HEK293 (cell line): ENCODE measurements around the gene PARL.

Experiments
- CTCF ChIA-PET: fragments of 350-600 bp; formaldehyde crosslinking; extraction: SDS; loops from one replicate; lab custom pipeline; 2021; ENCODE audit warnings: antibody characterized with exemption; lab: Yijun Ruan, JAX
- POLR2A ChIA-PET: fragments of 300-600 bp; formaldehyde crosslinking; extraction: SDS; loops from one replicate; lab custom pipeline; 2020; ENCODE audit warnings: antibody characterized with exemption, inconsistent platforms; lab: Yijun Ruan, JAX
- H3K27ac ChIP-seq: fragments of 200-500 bp; sonication (Bioruptor generic); 2 replicates; pipeline ENCODE4 v1.5.1; 2014; ENCODE audit warnings: low read depth, low read length, control low read depth, inconsistent platforms; ENCODE audit errors: extremely low read depth
- H3K36me3 ChIP-seq, 2 experiments: fragments of 200-500 bp in 1 of 2; sonication (Bioruptor generic) in 1 of 2; 1 replicate in 1 of 2; 2 replicates in 1 of 2; pipeline ENCODE4 v1.5.1; 2014 to 2017; ENCODE audit warnings: inconsistent platforms in 2 of 2, low read length in 2 of 2; ENCODE audit not compliant: control insufficient read depth in 2 of 2, insufficient read depth in 1 of 2
- H3K4me1 ChIP-seq: fragments of 200-500 bp; sonication (Bioruptor generic); 2 replicates; pipeline ENCODE4 v1.5.1; 2014; ENCODE audit warnings: mild to moderate bottlenecking, low read length, inconsistent platforms; ENCODE audit not compliant: control insufficient read depth, insufficient read depth
- H3K4me3 ChIP-seq: 2 replicates; pipeline ENCODE4 v1.5.1; 2011; ENCODE audit warnings: low read depth, mild to moderate bottlenecking, control low read depth, low read length, moderate library complexity
- H3K9me3 ChIP-seq: fragments of 200-500 bp; sonication (Bioruptor generic); 2 replicates; pipeline ENCODE4 v1.5.1; 2014; ENCODE audit warnings: low read depth, low read length, inconsistent platforms; ENCODE audit not compliant: control insufficient read depth, insufficient read depth
- KLF9 ChIP-seq: fragments of 450-650 bp; formaldehyde crosslinking; IDR thresholded peaks from 2 replicates; pipeline ENCODE4 v1.5.1; 2016; ENCODE audit warnings: missing biosample characterization, missing genetic modification characterization, low read depth
- OSR2 ChIP-seq: fragments of 450-650 bp; formaldehyde crosslinking; IDR thresholded peaks from 2 replicates; pipeline ENCODE4 v1.5.1; 2016; ENCODE audit warnings: missing biosample characterization, missing genetic modification characterization
- SP2 ChIP-seq: fragments of 450-650 bp; formaldehyde crosslinking; IDR thresholded peaks from 2 replicates; pipeline ENCODE4 v1.5.1; 2016; ENCODE audit warnings: missing biosample characterization, missing genetic modification characterization
- TCF7L2 ChIP-seq: IDR thresholded peaks from 2 replicates; pipeline ENCODE4 v1.6.1; 2011; ENCODE audit warnings: low read depth, mild to moderate bottlenecking, inconsistent platforms, low read length, moderate library complexity, borderline replicate concordance
- ZEB2 ChIP-seq: fragments of 450-650 bp; formaldehyde crosslinking; IDR thresholded peaks from 2 replicates; pipeline ENCODE4 v1.5.1; 2016; ENCODE audit warnings: missing biosample characterization, missing genetic modification characterization
- ZFP69B ChIP-seq: fragments of 450-650 bp; formaldehyde crosslinking; IDR thresholded peaks from 2 replicates; pipeline ENCODE4 v1.5.1; 2016; ENCODE audit warnings: missing biosample characterization, missing genetic modification characterization
- ZIC2 ChIP-seq: fragments of 450-650 bp; formaldehyde crosslinking; IDR thresholded peaks from 2 replicates; pipeline ENCODE4 v1.5.1; 2016; ENCODE audit warnings: missing biosample characterization, missing genetic modification characterization
- ZNF202 ChIP-seq: fragments of 450-650 bp; formaldehyde crosslinking; IDR thresholded peaks from 2 replicates; pipeline ENCODE4 v1.5.1; 2016; ENCODE audit warnings: missing biosample characterization, missing genetic modification characterization, borderline replicate concordance
- ZNF214 ChIP-seq: fragments of 450-650 bp; formaldehyde crosslinking; IDR thresholded peaks from 2 replicates; pipeline ENCODE4 v1.5.1; 2017; ENCODE audit warnings: missing biosample characterization, mild to moderate bottlenecking, missing genetic modification characterization, borderline replicate concordance
- ZNF239 ChIP-seq: fragments of 450-650 bp; formaldehyde crosslinking; IDR thresholded peaks from 2 replicates; pipeline ENCODE4 v1.5.1; 2016; ENCODE audit warnings: missing biosample characterization, missing genetic modification characterization
- ZNF292 ChIP-seq: fragments of 450-650 bp; formaldehyde crosslinking; IDR thresholded peaks from 2 replicates; pipeline ENCODE4 v1.5.1; 2016; ENCODE audit warnings: low read depth, missing biosample characterization, missing genetic modification characterization, borderline replicate concordance
- ZNF366 ChIP-seq: fragments of 450-650 bp; formaldehyde crosslinking; conservative IDR thresholded peaks from 2 replicates; pipeline ENCODE4 v1.5.1; 2016; ENCODE audit warnings: missing biosample characterization, missing genetic modification characterization
- ZNF510 ChIP-seq: fragments of 450-650 bp; formaldehyde crosslinking; IDR thresholded peaks from 2 replicates; pipeline ENCODE4 v1.5.1; 2018; ENCODE audit warnings: mild to moderate bottlenecking, missing genetic modification characterization, missing biosample characterization; ENCODE audit not compliant: insufficient replicate concordance
- ZNF529 ChIP-seq: fragments of 450-650 bp; formaldehyde crosslinking; IDR thresholded peaks from 2 replicates; pipeline ENCODE4 v1.5.1; 2017; ENCODE audit warnings: missing genetic modification characterization, missing biosample characterization; ENCODE audit not compliant: insufficient replicate concordance
- ZNF530 ChIP-seq: fragments of 450-650 bp; formaldehyde crosslinking; IDR thresholded peaks from 2 replicates; pipeline ENCODE4 v1.5.1; 2016; ENCODE audit warnings: low read depth, missing biosample characterization, missing genetic modification characterization
- ZNF549 ChIP-seq: fragments of 450-650 bp; IDR thresholded peaks from 2 replicates; pipeline ENCODE4 v1.5.1; 2018; ENCODE audit warnings: missing biosample characterization, missing genetic modification characterization, mild to moderate bottlenecking, inconsistent platforms, moderate library complexity
- ZNF626 ChIP-seq: fragments of 450-650 bp; sonication (Bioruptor Pico); formaldehyde crosslinking; IDR thresholded peaks from 2 replicates; pipeline ENCODE4 v1.5.1; 2018; ENCODE audit warnings: missing biosample characterization, missing genetic modification characterization, inconsistent platforms
- ZNF654 ChIP-seq: fragments of 450-650 bp; formaldehyde crosslinking; IDR thresholded peaks from 2 replicates; pipeline ENCODE4 v1.5.1; 2016; ENCODE audit warnings: low read depth, missing biosample characterization, missing genetic modification characterization
- ZNF792 ChIP-seq: fragments of 450-650 bp; formaldehyde crosslinking; IDR thresholded peaks from 2 replicates; pipeline ENCODE4 v1.5.1; 2016; ENCODE audit warnings: missing biosample characterization, missing genetic modification characterization
- ZNF837 ChIP-seq: fragments of 450-650 bp; formaldehyde crosslinking; IDR thresholded peaks from 2 replicates; pipeline ENCODE4 v1.5.1; 2016; ENCODE audit warnings: missing biosample characterization, missing genetic modification characterization
- ZSCAN23 ChIP-seq: fragments of 450-650 bp; formaldehyde crosslinking; IDR thresholded peaks from 2 replicates; pipeline ENCODE4 v1.5.1; 2016; ENCODE audit warnings: missing biosample characterization, missing genetic modification characterization
- TF ChIP-seq, protein P1 (sequence below): fragments of 450-650 bp; formaldehyde crosslinking; IDR thresholded peaks from 2 replicates; pipeline ENCODE4 v1.5.1; 2017; ENCODE audit warnings: missing biosample characterization, missing genetic modification characterization
- TF ChIP-seq, protein P2 (sequence below): fragments of 450-650 bp; formaldehyde crosslinking; IDR thresholded peaks from 2 replicates; pipeline ENCODE4 v1.5.1; 2016; ENCODE audit warnings: missing biosample characterization, missing genetic modification characterization, low read depth

Gene PARL

DNA sequence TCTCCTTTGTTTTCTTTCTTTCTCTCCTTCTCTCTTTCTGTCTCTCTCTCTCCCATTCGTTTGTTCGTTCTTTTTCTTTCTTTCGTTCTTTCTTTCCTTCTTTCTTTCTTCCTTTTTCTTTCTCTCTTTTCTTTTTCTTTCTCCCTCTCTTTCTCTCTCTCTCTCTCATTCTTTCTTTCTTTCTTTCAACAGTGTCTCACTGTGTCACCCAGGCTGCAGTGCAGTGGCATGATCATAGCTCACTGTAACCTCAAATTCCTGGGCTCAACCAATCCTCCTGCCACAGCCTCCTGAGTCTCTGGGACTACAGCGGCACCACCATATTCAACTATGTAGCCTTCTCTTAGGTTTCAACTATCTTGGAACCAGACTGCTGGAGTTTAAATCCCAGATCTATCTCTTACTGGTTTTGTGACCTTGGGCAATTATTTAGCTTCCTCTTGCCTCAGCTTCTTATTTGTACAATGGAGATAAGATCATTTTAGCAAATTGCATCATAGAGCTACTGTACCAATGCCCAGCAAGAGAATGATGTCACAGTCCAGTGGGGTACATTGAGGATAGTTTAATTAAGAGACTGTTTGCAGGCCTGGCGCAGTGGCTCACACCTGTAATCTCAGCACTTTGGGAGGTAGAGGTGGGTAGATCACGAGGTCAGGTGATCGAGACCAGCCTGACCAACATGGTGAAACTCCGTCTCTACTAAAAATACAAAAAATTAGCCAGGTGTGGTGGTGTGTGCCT lies 27.3 kb upstream of the PARL start (continued):
- TF ChIP-seq TCF7L2, result no peak
- peak; percentile 93 for TF ChIP-seq ZNF366 (tag by site-specific recombination)
- no peak for TF ChIP-seq ZSCAN23 (tag by site-specific recombination)
- no peak for TF ChIP-seq ZNF529
- no peak for TF ChIP-seq ZNF510 (tag by site-specific recombination)
- no peak for TF ChIP-seq KLF9 (tag by site-specific recombination)
- TF ChIP-seq, protein P1, sequence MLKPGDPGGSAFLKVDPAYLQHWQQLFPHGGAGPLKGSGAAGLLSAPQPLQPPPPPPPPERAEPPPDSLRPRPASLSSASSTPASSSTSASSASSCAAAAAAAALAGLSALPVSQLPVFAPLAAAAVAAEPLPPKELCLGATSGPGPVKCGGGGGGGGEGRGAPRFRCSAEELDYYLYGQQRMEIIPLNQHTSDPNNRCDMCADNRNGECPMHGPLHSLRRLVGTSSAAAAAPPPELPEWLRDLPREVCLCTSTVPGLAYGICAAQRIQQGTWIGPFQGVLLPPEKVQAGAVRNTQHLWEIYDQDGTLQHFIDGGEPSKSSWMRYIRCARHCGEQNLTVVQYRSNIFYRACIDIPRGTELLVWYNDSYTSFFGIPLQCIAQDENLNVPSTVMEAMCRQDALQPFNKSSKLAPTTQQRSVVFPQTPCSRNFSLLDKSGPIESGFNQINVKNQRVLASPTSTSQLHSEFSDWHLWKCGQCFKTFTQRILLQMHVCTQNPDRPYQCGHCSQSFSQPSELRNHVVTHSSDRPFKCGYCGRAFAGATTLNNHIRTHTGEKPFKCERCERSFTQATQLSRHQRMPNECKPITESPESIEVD (tag by site-specific recombination), result no peak
- no peak for TF ChIP-seq ZNF549 (tag by site-specific recombination)
- no peak for TF ChIP-seq ZNF239 (tag by site-specific recombination)
- no peak for TF ChIP-seq ZEB2 (tag by site-specific recombination)
- no peak for TF ChIP-seq ZNF626 (tag by site-specific recombination)
- TF ChIP-seq SP2 (tag by site-specific recombination), result no peak
- no peak for TF ChIP-seq ZNF654
- TF ChIP-seq ZFP69B (tag by site-specific recombination), result no peak
- TF ChIP-seq, all 188 proteins: peak for 5

DNA sequence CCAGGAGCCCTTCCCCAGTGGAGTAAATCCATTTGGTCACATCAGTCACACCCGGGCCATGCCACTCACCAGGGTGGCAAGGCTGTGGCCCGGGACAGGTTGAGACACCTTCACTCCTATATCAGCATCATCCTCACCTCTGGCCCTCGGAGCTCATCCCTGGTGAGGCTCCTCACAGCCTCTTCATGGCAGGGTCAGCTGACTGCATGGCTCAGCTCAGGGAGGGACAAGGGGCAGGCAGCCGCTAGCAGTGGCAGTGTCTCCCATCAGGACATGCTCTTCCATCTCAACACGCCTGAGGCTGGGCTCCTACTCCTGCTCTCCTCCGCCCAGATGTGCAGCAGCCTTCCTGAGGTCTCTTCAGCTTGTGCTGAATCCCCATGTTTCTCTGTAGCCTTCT lies 26.4 kb upstream of the PARL start:
- POLR2A ChIA-PET, result interaction anchor here (1.1 kb wide), 1 partner anchor 107 kb away, joined by 3 read pairs; the partner anchor contains the start of gene ABCC5

DNA sequence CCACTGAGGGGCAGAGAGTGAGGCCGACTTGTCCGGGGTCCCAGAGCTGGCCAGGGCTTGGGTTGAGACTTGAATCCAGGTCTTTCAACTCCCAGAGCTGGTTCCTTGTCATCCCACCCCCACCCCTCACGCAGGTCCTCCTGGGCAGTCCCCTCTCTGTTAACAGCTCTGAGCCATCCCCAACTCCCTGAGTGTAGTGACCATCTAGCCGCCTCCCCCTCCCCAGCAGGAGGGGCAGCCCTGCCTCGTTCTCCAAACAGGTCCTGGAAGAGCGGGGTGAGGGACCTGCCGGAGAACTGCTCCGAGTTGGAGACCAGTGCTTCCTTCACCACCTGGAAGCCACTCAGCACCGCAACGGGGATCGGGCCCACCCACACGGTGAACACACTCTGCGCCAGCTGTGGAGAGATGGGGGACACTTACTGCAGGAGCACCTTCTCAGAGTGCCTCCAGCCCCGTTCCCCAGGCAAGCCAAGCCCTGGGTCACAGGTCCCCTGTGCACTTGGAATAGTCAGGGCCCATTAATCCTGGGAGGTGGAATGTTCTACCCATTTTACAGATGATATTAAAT lies 24.4 kb upstream of the PARL start:
- Histone ChIP-seq H3K36me3 (no peaks in the 10 kb centered on the region), H3K4me3 (no peak overlapping the region), H3K27ac (no peak overlapping the region), H3K4me1 (no peaks in the 10 kb centered on the region), H3K9me3 (no peaks in the 10 kb centered on the region)
- TF ChIP-seq ZNF366 (tag by site-specific recombination) (no peak), ZNF837 (no peak), ZNF214 (tag by site-specific recombination) (no peak), ZNF292 (tag by site-specific recombination) (no peak), ZIC2 (tag by site-specific recombination) (no peak), ZNF530 (tag by site-specific recombination) (no peak), OSR2 (tag by site-specific recombination) (no peak), ZNF792 (no peak)
- TF ChIP-seq, protein P2, sequence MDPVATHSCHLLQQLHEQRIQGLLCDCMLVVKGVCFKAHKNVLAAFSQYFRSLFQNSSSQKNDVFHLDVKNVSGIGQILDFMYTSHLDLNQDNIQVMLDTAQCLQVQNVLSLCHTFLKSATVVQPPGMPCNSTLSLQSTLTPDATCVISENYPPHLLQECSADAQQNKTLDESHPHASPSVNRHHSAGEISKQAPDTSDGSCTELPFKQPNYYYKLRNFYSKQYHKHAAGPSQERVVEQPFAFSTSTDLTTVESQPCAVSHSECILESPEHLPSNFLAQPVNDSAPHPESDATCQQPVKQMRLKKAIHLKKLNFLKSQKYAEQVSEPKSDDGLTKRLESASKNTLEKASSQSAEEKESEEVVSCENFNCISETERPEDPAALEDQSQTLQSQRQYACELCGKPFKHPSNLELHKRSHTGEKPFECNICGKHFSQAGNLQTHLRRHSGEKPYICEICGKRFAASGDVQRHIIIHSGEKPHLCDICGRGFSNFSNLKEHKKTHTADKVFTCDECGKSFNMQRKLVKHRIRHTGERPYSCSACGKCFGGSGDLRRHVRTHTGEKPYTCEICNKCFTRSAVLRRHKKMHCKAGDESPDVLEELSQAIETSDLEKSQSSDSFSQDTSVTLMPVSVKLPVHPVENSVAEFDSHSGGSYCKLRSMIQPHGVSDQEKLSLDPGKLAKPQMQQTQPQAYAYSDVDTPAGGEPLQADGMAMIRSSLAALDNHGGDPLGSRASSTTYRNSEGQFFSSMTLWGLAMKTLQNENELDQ (tag by site-specific recombination), result no peak
- ChIA-PET CTCF (interaction anchor here (0.6 kb wide), 1 partner anchor 382 kb away, joined by 4 read pairs; no protein-coding TSS in a partner anchor), POLR2A (no interaction called here)

More for the DNA sequence above, 26.4 kb upstream of the PARL start:
- TF ChIP-seq ZNF202, result no peak
- H3K27ac ChIP-seq, result no peak overlapping the region
- H3K4me1 ChIP-seq, result no peaks in the 10 kb centered on the region
- no peaks in the 10 kb centered on the region for H3K36me3 ChIP-seq
- CTCF ChIA-PET, result interaction anchor here (0.6 to 1.3 kb wide), 4 partner anchors 13 to 374 kb away, joined by 3 to 5 read pairs (median 4); no protein-coding TSS in a partner anchor
- no peak overlapping the region for H3K4me3 ChIP-seq
- H3K9me3 ChIP-seq, result no peaks in the 10 kb centered on the region
